SK-MEL-5 (cell line): ENCODE results near the gene TSPAN13. TPM values are rescaled to one million over a fixed set of nuclear protein-coding genes. Genes with fewer than 3 reads are reported as not detected.

Experiments
- DNase-seq: peaks from one replicate; pipeline ENCODE4 v3.0.0-alpha.2; 2016; ENCODE audit warnings: low read depth, low spot score
- in situ Hi-C: cut with HindIII; loops from 2 replicates; pipeline ENCODE4 v1.10.0; 2016; ENCODE audit warnings: low sequenced_read_pairs, high pct_unique_total_duplicates, low pct_unique_long_range_greater_than_20kb
- polyA plus RNA-seq, 2 experiments: library from polyadenylated mRNA; depleted of rRNA; stranded (reverse); fragments of >200 nt; gene quantifications; 2 replicates each; pipeline ENCODE4 v1.2.3, GENCODE V29; 2015
- total RNA-seq: library from RNA; depleted of rRNA; stranded (reverse); fragments of >200 nt; shearing (Covaris generic); gene quantifications from 2 replicates; pipeline ENCODE4 v1.2.3, GENCODE V29; 2014; rRNA removed

The TSPAN13 gene
- 36.7 and 38.7 TPM in 2 replicates for total RNA-seq
- polyA plus RNA-seq (2015; cell fraction: cytosol; rRNA removed), result 55.5 and 59.7 TPM in 2 replicates
- 9.8 and 13.9 TPM in 2 replicates for polyA plus RNA-seq (2015; cell fraction: nucleus; rRNA removed)

GRCh38 chr7:16753102-16753931 lies at the start of gene TSPAN13:
TSPAN13 (plus strand) TSS chr7:16753755; CDS start chr7:16753968, 213 bp downstream.
- DNase-seq, result peak; percentile 91
- in situ Hi-C loops, result no loop called here

GRCh38 chr7:16708511-16708910 lies 45.0 kb upstream of the TSPAN13 start:
- no peak for DNase-seq
- in situ Hi-C loops, result no loop called here

- no peak for DNase-seq
- in situ Hi-C loops, result no loop called here
Measured at GRCh38 chr7:16708980-16709379, 44.6 kb upstream of the TSPAN13 start.

GRCh38 chr7:16710651-16711050 lies 42.9 kb upstream of the TSPAN13 start:
- in situ Hi-C loops, result no loop called here
- DNase-seq, result no peak

GRCh38 chr7:16711730-16712129 lies 41.8 kb upstream of the TSPAN13 start:
- in situ Hi-C loops, result no loop called here
- DNase-seq, result no peak

GRCh38 chr7:16712916-16713315 lies 40.6 kb upstream of the TSPAN13 start:
- in situ Hi-C loops, result no loop called here
- no peak for DNase-seq

GRCh38 chr7:16715928-16716327 lies 37.6 kb upstream of the TSPAN13 start:
- in situ Hi-C loops, result no loop called here
- no peak for DNase-seq

- in situ Hi-C loops, result no loop called here
- no peak for DNase-seq
Measured at GRCh38 chr7:16718111-16718656, 35.4 kb upstream of the TSPAN13 start.

GRCh38 chr7:16719699-16720098 lies 33.9 kb upstream of the TSPAN13 start:
- in situ Hi-C loops, result no loop called here
- no peak for DNase-seq

- no peak for DNase-seq
- in situ Hi-C loops, result no loop called here
Measured at GRCh38 chr7:16721541-16721940, 32.0 kb upstream of the TSPAN13 start.

- no peak for DNase-seq
- in situ Hi-C loops, result no loop called here
Measured at GRCh38 chr7:16724344-16724743, 29.2 kb upstream of the TSPAN13 start.

- in situ Hi-C loops, result no loop called here
Measured at GRCh38 chr7:16726189-16726588, 27.4 kb upstream of the TSPAN13 start.

GRCh38 chr7:16727736-16728135 lies 25.8 kb upstream of the TSPAN13 start:
- DNase-seq, result peak; percentile 83
- in situ Hi-C loops, result no loop called here

More at GRCh38 chr7:16726189-16726588, 27.4 kb upstream of the TSPAN13 start:
- DNase-seq, result no peak

GRCh38 chr7:16728811-16729210 lies 24.7 kb upstream of the TSPAN13 start:
- in situ Hi-C loops, result no loop called here
- no peak for DNase-seq

- in situ Hi-C loops, result no loop called here
- no peak for DNase-seq
Measured at GRCh38 chr7:16729541-16729940, 24.0 kb upstream of the TSPAN13 start.

- no peak for DNase-seq
- in situ Hi-C loops, result no loop called here
Measured at GRCh38 chr7:16730937-16731336, 22.6 kb upstream of the TSPAN13 start.

- in situ Hi-C loops, result no loop called here
- no peak for DNase-seq
Measured at GRCh38 chr7:16732828-16733227, 20.7 kb upstream of the TSPAN13 start.

- in situ Hi-C loops, result no loop called here
- DNase-seq, result no peak
Measured at GRCh38 chr7:16734148-16734726, 19.3 kb upstream of the TSPAN13 start.

GRCh38 chr7:16735020-16735419 lies 18.5 kb upstream of the TSPAN13 start:
- no peak for DNase-seq
- in situ Hi-C loops, result no loop called here
